ENCODE data around the gene CA11.

CA11 gene

DNA sequence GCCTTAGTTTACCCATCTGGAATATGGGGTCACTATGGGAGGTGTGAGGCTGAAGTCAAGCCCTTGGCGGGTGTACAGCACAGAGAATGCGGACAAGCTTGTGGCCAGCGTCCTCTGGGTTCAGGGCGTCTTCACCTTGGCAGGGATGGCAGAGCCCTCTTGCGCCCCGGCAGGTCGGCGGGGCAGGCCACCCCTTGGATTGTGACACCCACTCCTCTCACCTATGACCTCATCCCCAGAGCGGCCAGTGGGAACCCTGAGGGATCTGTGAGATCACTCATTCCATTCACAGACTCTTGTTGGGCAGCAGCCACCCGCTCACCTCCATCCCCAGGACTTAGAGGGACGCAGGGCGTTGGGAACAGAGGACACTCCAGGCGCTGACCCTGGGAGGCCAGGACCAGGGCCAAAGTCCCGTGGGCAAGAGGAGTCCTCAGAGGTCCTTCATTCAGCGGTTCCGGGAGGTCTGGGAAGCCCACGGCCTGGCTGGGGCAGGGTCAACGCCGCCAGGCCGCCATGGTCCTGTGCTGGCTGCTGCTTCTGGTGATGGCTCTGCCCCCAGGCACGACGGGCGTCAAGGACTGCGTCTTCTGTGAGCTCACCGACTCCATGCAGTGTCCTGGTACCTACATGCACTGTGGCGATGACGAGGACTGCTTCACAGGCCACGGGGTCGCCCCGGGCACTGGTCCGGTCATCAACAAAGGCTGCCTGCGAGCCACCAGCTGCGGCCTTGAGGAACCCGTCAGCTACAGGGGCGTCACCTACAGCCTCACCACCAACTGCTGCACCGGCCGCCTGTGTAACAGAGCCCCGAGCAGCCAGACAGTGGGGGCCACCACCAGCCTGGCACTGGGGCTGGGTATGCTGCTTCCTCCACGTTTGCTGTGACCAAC is 39.3 kb downstream of the CA11 start, which contains the start of gene SPACA4:
SPACA4 (plus strand) TSS at position 280 of the 896 bp plus-strand sequence; CDS start at position 517, 237 bp downstream.
- TF ChIP-seq MAX (IDR thresholded peaks at IDR 0.05) (no peak), TAF1 (IDR thresholded peaks at IDR 0.05; ENCODE audit: low read depth) (no peak), EP300 (IDR thresholded peaks at IDR 0.05; ENCODE audit: borderline replicate concordance) (no peak), ZBTB7A (IDR thresholded peaks at IDR 0.05; ENCODE audit: low read depth) (no peak), RAD21 (IDR thresholded peaks at IDR 0.05; ENCODE audit: low read depth) (no peak), FOXM1 (IDR thresholded peaks at IDR 0.05; ENCODE audit: borderline replicate concordance, low read depth) (no peak), EGR1 (IDR thresholded peaks at IDR 0.05) (no peak), TCF12 (IDR thresholded peaks at IDR 0.05; ENCODE audit: low read depth) (no peak), YY1 (IDR thresholded peaks at IDR 0.05; ENCODE audit: low read depth) (no peak), CEBPB (IDR thresholded peaks at IDR 0.05) (no peak), NFIC (IDR thresholded peaks at IDR 0.05) (no peak), TEAD4 (IDR thresholded peaks at IDR 0.05) (no peak), CREB1 (IDR thresholded peaks at IDR 0.05; ENCODE audit: low read depth) (no peak), USF1 (IDR thresholded peaks at IDR 0.05) (no peak)
- TF ChIP-seq, protein P1, sequence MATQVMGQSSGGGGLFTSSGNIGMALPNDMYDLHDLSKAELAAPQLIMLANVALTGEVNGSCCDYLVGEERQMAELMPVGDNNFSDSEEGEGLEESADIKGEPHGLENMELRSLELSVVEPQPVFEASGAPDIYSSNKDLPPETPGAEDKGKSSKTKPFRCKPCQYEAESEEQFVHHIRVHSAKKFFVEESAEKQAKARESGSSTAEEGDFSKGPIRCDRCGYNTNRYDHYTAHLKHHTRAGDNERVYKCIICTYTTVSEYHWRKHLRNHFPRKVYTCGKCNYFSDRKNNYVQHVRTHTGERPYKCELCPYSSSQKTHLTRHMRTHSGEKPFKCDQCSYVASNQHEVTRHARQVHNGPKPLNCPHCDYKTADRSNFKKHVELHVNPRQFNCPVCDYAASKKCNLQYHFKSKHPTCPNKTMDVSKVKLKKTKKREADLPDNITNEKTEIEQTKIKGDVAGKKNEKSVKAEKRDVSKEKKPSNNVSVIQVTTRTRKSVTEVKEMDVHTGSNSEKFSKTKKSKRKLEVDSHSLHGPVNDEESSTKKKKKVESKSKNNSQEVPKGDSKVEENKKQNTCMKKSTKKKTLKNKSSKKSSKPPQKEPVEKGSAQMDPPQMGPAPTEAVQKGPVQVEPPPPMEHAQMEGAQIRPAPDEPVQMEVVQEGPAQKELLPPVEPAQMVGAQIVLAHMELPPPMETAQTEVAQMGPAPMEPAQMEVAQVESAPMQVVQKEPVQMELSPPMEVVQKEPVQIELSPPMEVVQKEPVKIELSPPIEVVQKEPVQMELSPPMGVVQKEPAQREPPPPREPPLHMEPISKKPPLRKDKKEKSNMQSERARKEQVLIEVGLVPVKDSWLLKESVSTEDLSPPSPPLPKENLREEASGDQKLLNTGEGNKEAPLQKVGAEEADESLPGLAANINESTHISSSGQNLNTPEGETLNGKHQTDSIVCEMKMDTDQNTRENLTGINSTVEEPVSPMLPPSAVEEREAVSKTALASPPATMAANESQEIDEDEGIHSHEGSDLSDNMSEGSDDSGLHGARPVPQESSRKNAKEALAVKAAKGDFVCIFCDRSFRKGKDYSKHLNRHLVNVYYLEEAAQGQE (IDR thresholded peaks at IDR 0.05; ENCODE audit: low read depth), result no peak

- TF ChIP-seq CEBPB (IDR thresholded peaks at IDR 0.05) (no peak), NFIC (IDR thresholded peaks at IDR 0.05) (no peak), USF1 (IDR thresholded peaks at IDR 0.05) (no peak), YY1 (IDR thresholded peaks at IDR 0.05; ENCODE audit: low read depth) (no peak), TEAD4 (IDR thresholded peaks at IDR 0.05) (no peak), MAX (IDR thresholded peaks at IDR 0.05) (no peak), TAF1 (IDR thresholded peaks at IDR 0.05; ENCODE audit: low read depth) (no peak), CREB1 (IDR thresholded peaks at IDR 0.05; ENCODE audit: low read depth) (no peak), FOXM1 (IDR thresholded peaks at IDR 0.05; ENCODE audit: borderline replicate concordance, low read depth) (no peak), EP300 (IDR thresholded peaks at IDR 0.05; ENCODE audit: borderline replicate concordance) (no peak), TCF12 (IDR thresholded peaks at IDR 0.05; ENCODE audit: low read depth) (no peak), ZBTB7A (IDR thresholded peaks at IDR 0.05; ENCODE audit: low read depth) (no peak), EGR1 (IDR thresholded peaks at IDR 0.05) (no peak), RAD21 (IDR thresholded peaks at IDR 0.05; ENCODE audit: low read depth) (no peak)
- TF ChIP-seq, protein P1 (IDR thresholded peaks at IDR 0.05; ENCODE audit: low read depth), result no peak
Measured at GRCh38 chr19:48603850-48604249, 42.1 kb downstream of the CA11 start.

DNA sequence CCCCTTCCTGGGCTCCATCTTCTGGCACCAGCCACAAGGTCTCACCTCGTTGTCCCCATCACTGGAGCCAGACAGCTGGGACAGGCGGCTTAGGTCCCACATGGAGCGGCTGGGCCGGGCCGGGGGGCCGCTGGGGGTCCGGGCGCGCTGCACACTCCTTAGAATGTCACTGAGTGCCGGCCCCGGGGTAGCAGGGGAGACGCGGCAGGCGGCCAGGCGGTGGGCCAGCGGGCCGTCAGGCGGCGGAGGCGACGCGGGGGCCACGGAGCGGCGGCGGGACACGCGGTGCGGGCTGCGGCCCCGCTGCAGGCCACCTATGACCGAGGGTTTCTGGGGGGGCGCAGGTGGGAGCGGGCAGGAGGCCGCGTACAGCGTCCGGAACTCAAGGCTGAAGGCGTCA is 42.5 kb downstream of the CA11 start:
- no peak for TF ChIP-seq CEBPB (IDR thresholded peaks at IDR 0.05)
- TF ChIP-seq, protein P1 (IDR thresholded peaks at IDR 0.05; ENCODE audit: low read depth), result no peak
- TF ChIP-seq ZBTB7A (IDR thresholded peaks at IDR 0.05; ENCODE audit: low read depth), result no peak
- TF ChIP-seq MAX (IDR thresholded peaks at IDR 0.05), result no peak
- TF ChIP-seq CREB1 (IDR thresholded peaks at IDR 0.05; ENCODE audit: low read depth), result no peak
- TF ChIP-seq RAD21 (IDR thresholded peaks at IDR 0.05; ENCODE audit: low read depth), result no peak
- no peak for TF ChIP-seq YY1 (IDR thresholded peaks at IDR 0.05; ENCODE audit: low read depth)
- no peak for TF ChIP-seq USF1 (IDR thresholded peaks at IDR 0.05)
- no peak for TF ChIP-seq FOXM1 (IDR thresholded peaks at IDR 0.05; ENCODE audit: borderline replicate concordance, low read depth)
- no peak for TF ChIP-seq EP300 (IDR thresholded peaks at IDR 0.05; ENCODE audit: borderline replicate concordance)
- TF ChIP-seq TCF12 (IDR thresholded peaks at IDR 0.05; ENCODE audit: low read depth), result no peak
- TF ChIP-seq TAF1 (IDR thresholded peaks at IDR 0.05; ENCODE audit: low read depth), result no peak
- TF ChIP-seq NFIC (IDR thresholded peaks at IDR 0.05), result no peak
